Lower lobe of right lung (tissue), 2 donors: ENCODE results near the gene EID2B. TPM values are rescaled to one million over a fixed set of nuclear protein-coding genes. Genes with fewer than 3 reads are reported as not detected.

Experiments
- ATAC-seq, 2 donors: fragments of 200-7000 bp; cut with Tn5 transposase; one replicate each; pipeline ENCODE4 v1.9.1; 2020 to 2022; ENCODE audit warnings: mild to moderate bottlenecking in 2 of 2, moderate library complexity in 2 of 2
- DNase-seq: peaks from one replicate; pipeline ENCODE4 v3.0.0-alpha.2; 2020
- H3K27ac ChIP-seq: fragments of 200-600 bp; one replicate; pipeline ENCODE4 v1.8.0; 2022
- H3K27me3 ChIP-seq: fragments of 200-600 bp; one replicate; pipeline ENCODE4 v1.8.0; 2022; ENCODE audit warnings: low read depth
- H3K36me3 ChIP-seq: fragments of 200-600 bp; one replicate; pipeline ENCODE4 v1.8.0; 2022; ENCODE audit warnings: mild to moderate bottlenecking
- H3K4me1 ChIP-seq: fragments of 200-600 bp; one replicate; pipeline ENCODE4 v1.8.0; 2022
- H3K4me3 ChIP-seq: fragments of 200-600 bp; one replicate; pipeline ENCODE4 v1.8.0; 2022; ENCODE audit warnings: mild to moderate bottlenecking
- H3K9me3 ChIP-seq: fragments of 200-600 bp; one replicate; pipeline ENCODE4 v1.8.0; 2022
- CTCF ChIP-seq: fragments of 200-600 bp; IDR thresholded peaks from one replicate; pipeline ENCODE4 v1.8.0; 2022; ENCODE audit warnings: antibody characterized with exemption, mild to moderate bottlenecking
- intact Hi-C: fragments of 100-400 bp; cut with DNase I; formaldehyde crosslinking; loops from one replicate; pipeline ENCODE4 v1.11.0; 2022
- total RNA-seq: library from RNA; stranded (reverse); fragmentation: NEBNext Ultra II Directional; extraction: Animal tissue kit (Norgen Biotek cat#: 25700); gene quantifications from one replicate; pipeline ENCODE4 v1.2.1, GENCODE V29; 2021
- donor health status: DM: no; HTN: yes; CAD: no; lungs with severe emphysema.

Gene EID2B
- total RNA-seq, 1 donor from 2014 or later: 3.7 TPM

GRCh38 chr19:39542206-39542605 lies 9.6 kb upstream of the EID2B start:
- no peak for ATAC-seq

GRCh38 chr19:39540333-39540673 lies 7.7 kb upstream of the EID2B start:
- H3K4me3 ChIP-seq: peak overlapping the region; percentile 79
- peaks cover 4% of the 10 kb centered on the region for H3K27me3 ChIP-seq
- intact Hi-C loops: no loop called here
- DNase-seq (no peak), ATAC-seq (no peak)
- TF ChIP-seq CTCF: no peak
- no peaks in the 10 kb centered on the region for H3K9me3 ChIP-seq
- H3K36me3 ChIP-seq: no peaks in the 10 kb centered on the region
- peak overlapping the region; percentile 91 for H3K27ac ChIP-seq
- peaks cover 23% of the 10 kb centered on the region for H3K4me1 ChIP-seq

More at GRCh38 chr19:39542206-39542605, 9.6 kb upstream of the EID2B start:
- Histone ChIP-seq H3K9me3 (no peaks in the 10 kb centered on the region), H3K27ac (no peak overlapping the region), H3K4me1 (peaks cover 23% of the 10 kb centered on the region), H3K4me3 (no peak overlapping the region), H3K36me3 (no peaks in the 10 kb centered on the region), H3K27me3 (peaks cover 4% of the 10 kb centered on the region)
- no peak for DNase-seq
- no peak for TF ChIP-seq CTCF
- intact Hi-C loops: no loop called here

- Histone ChIP-seq H3K4me1 (peaks cover 23% of the 10 kb centered on the region), H3K9me3 (no peaks in the 10 kb centered on the region), H3K4me3 (peak within 1 kb of the TSS; percentile 79), H3K36me3 (no peaks in the 10 kb centered on the region), H3K27ac (peak within 1 kb of the TSS; percentile 91), H3K27me3 (peaks cover 2% of the 10 kb centered on the region)
- ATAC-seq: peak; percentile 98
- TF ChIP-seq CTCF: peak; percentile 84
- DNase-seq: peak; percentile 98
- intact Hi-C loops: no loop called here
Measured at GRCh38 chr19:39539518-39540332, 7.1 kb upstream of the EID2B start, which contains the start of gene EID2. TSS of gene EID2 (minus strand) at chr19:39540161. CDS start at chr19:39540079, 82 bp downstream.

- no peaks in the 10 kb centered on the region for H3K36me3 ChIP-seq
- DNase-seq (no peak), ATAC-seq (peak in 1 of 2 donors; percentile 1)
- H3K27ac ChIP-seq: peak overlapping the region; percentile 91
- H3K4me3 ChIP-seq: peak overlapping the region; percentile 79
- intact Hi-C loops: no loop called here
- H3K9me3 ChIP-seq: no peaks in the 10 kb centered on the region
- no peak for TF ChIP-seq CTCF
- H3K4me1 ChIP-seq: peaks cover 23% of the 10 kb centered on the region
- no peaks in the 10 kb centered on the region for H3K27me3 ChIP-seq
Measured at GRCh38 chr19:39539165-39539517, 6.5 kb upstream of the EID2B start.

- peaks cover 29% of the 10 kb centered on the region for H3K4me1 ChIP-seq
Measured at GRCh38 chr19:39533791-39534190, 1.1 kb upstream of the EID2B start.

More at GRCh38 chr19:39533791-39534190, 1.1 kb upstream of the EID2B start:
- DNase-seq: no peak
- ATAC-seq: no peak
- TF ChIP-seq CTCF: no peak
- H3K27ac ChIP-seq: no peak overlapping the region
- no peaks in the 10 kb centered on the region for H3K9me3 ChIP-seq
- intact Hi-C loops: no loop called here
- no peaks in the 10 kb centered on the region for H3K36me3 ChIP-seq
- no peaks in the 10 kb centered on the region for H3K27me3 ChIP-seq
- H3K4me3 ChIP-seq: no peak overlapping the region
